GM23338 (cell line): ENCODE measurements around the gene OR3A2. TPM values are rescaled to one million over a fixed set of nuclear protein-coding genes. Genes with fewer than 3 reads are reported as not detected.

Experiments used
- ATAC-seq: fragments of 200-7000 bp; cut with Tn5 transposase; 3 replicates; pipeline ENCODE4 v1.9.1; 2020
- DNase-seq: peaks from one replicate; pipeline ENCODE4 v3.0.0-alpha.2; 2015; ENCODE audit warnings: low spot score
- H2AFZ ChIP-seq: fragments of 200-600 bp; sonication (generic); 2 replicates; pipeline ENCODE4 v1.8.0; 2016; ENCODE audit warnings: antibody characterized with exemption, mild to moderate bottlenecking, moderate library complexity
- H3F3A ChIP-seq: fragments of 200-600 bp; sonication (generic); replicated peaks from 2 replicates; pipeline ENCODE4 v1.8.0; 2017; ENCODE audit warnings: antibody characterized with exemption, mixed run types, low read depth
- H3K27ac ChIP-seq: fragments of 200-600 bp; sonication (generic); 2 replicates; pipeline ENCODE4 v1.6.1; 2016; ENCODE audit warnings: low read depth
- H3K27me3 ChIP-seq: fragments of 200-600 bp; sonication (generic); 2 replicates; pipeline ENCODE4 v1.8.0; 2016; ENCODE audit warnings: mild to moderate bottlenecking, mixed run types, moderate library complexity; ENCODE audit not compliant: insufficient read depth
- H3K36me3 ChIP-seq: fragments of 200-600 bp; sonication (generic); 2 replicates; pipeline ENCODE4 v1.8.0; 2016; ENCODE audit warnings: mild to moderate bottlenecking; ENCODE audit not compliant: insufficient read depth
- H3K4me1 ChIP-seq: fragments of 200-600 bp; sonication (generic); 2 replicates; pipeline ENCODE4 v1.8.0; 2016; ENCODE audit warnings: mild to moderate bottlenecking, moderate library complexity; ENCODE audit not compliant: insufficient read depth
- H3K4me2 ChIP-seq: fragments of 200-600 bp; sonication (generic); 2 replicates; pipeline ENCODE4 v1.7.1; 2017; ENCODE audit warnings: mixed run types
- H3K4me3 ChIP-seq: fragments of 200-600 bp; sonication (generic); 2 replicates; pipeline ENCODE4 v1.6.1; 2016; ENCODE audit warnings: mixed run types
- H3K79me2 ChIP-seq: fragments of 200-600 bp; sonication (generic); replicated peaks from 2 replicates; pipeline ENCODE4 v1.8.0; 2017; ENCODE audit warnings: mild to moderate bottlenecking; ENCODE audit not compliant: insufficient read depth
- H3K9me2 ChIP-seq: fragments of 200-600 bp; sonication (generic); 2 replicates; pipeline ENCODE4 v1.8.0; 2017; ENCODE audit not compliant: insufficient read depth
- H4K20me1 ChIP-seq: fragments of 200-600 bp; sonication (generic); replicated peaks from 2 replicates; pipeline ENCODE4 v1.8.0; 2017; ENCODE audit warnings: mild to moderate bottlenecking; ENCODE audit not compliant: insufficient read depth
- H3K27ac Mint-ChIP-seq: 2 replicates; pipeline ENCODE4 v1.8.0; 2020; ENCODE audit warnings: inconsistent platforms, mild to moderate bottlenecking, moderate library complexity, mixed read lengths
- H3K27me3 Mint-ChIP-seq: 3 replicates; pipeline ENCODE4 v1.8.0; 2022; ENCODE audit warnings: low read depth, mild to moderate bottlenecking, moderate library complexity, mixed read lengths, inconsistent platforms; ENCODE audit not compliant: insufficient read depth, poor library complexity
- H3K36me3 Mint-ChIP-seq: 3 replicates; pipeline ENCODE4 v1.8.0; 2021; ENCODE audit warnings: low read depth, mild to moderate bottlenecking, inconsistent platforms, moderate library complexity, mixed read lengths
- H3K4me1 Mint-ChIP-seq: 3 replicates; pipeline ENCODE4 v1.8.0; 2020; ENCODE audit warnings: mild to moderate bottlenecking, inconsistent platforms, mixed read lengths
- H3K4me3 Mint-ChIP-seq: 3 replicates; pipeline ENCODE4 v1.8.0; 2021; ENCODE audit warnings: moderate library complexity, mild to moderate bottlenecking, inconsistent platforms, mixed read lengths
- H3K9me3 Mint-ChIP-seq: 3 replicates; pipeline ENCODE4 v1.8.0; 2020; ENCODE audit warnings: moderate library complexity, mild to moderate bottlenecking, inconsistent platforms, mixed read lengths
- CREB1 ChIP-seq: fragments of 250-450 bp; sonication (Bioruptor Pico); IDR thresholded peaks from 2 replicates; pipeline ENCODE4 v1.5.0; 2020; ENCODE audit warnings: low read depth, mild to moderate bottlenecking, moderate library complexity
- CTCF ChIP-seq, 2 experiments: fragments of 200-600 bp in 1 of 2; sonication (generic) in 1 of 2; conservative IDR thresholded peaks; 2 replicates each; pipeline versions ENCODE4 v1.5.1 to v1.6.1; 2016 to 2017; ENCODE audit warnings: antibody characterized with exemption in 2 of 2, low read depth in 2 of 2, mild to moderate bottlenecking in 2 of 2, moderate library complexity in 1 of 2
- ETS1 ChIP-seq: IDR thresholded peaks from 2 replicates; pipeline ENCODE4 v1.6.1; 2016; ENCODE audit warnings: antibody characterized with exemption
- EZH2 ChIP-seq: fragments of 200-600 bp; sonication (generic); IDR thresholded peaks from one replicate; pipeline ENCODE4 v1.8.0; 2017; ENCODE audit warnings: antibody characterized with exemption, mild to moderate bottlenecking, low read depth; ENCODE audit not compliant: unreplicated experiment
- EZH2phosphoT487 ChIP-seq: fragments of 200-600 bp; sonication (generic); IDR thresholded peaks from one replicate; pipeline ENCODE4 v1.8.1; 2018; ENCODE audit warnings: antibody characterized with exemption; ENCODE audit not compliant: unreplicated experiment
- JUNB ChIP-seq: IDR thresholded peaks from one replicate; pipeline ENCODE4 v1.6.1; 2016; ENCODE audit warnings: antibody characterized with exemption; ENCODE audit not compliant: unreplicated experiment
- NANOG ChIP-seq: IDR thresholded peaks from 2 replicates; pipeline ENCODE4 v1.6.1; 2016; ENCODE audit warnings: antibody characterized with exemption, borderline replicate concordance
- POLR2AphosphoS5 ChIP-seq: IDR thresholded peaks from 2 replicates; pipeline ENCODE4 v1.6.1; 2016; ENCODE audit warnings: antibody characterized with exemption, low read depth
- STAT1 ChIP-seq: IDR thresholded peaks from one replicate; pipeline ENCODE4 v1.6.1; 2016; ENCODE audit warnings: antibody characterized with exemption; ENCODE audit not compliant: unreplicated experiment
- ZNF114 ChIP-seq: fragments of 250-450 bp; sonication (Bioruptor Pico); IDR thresholded peaks from 2 replicates; pipeline ENCODE4 v1.5.0; 2020; ENCODE audit warnings: mild to moderate bottlenecking, moderate library complexity
- ZNF331 ChIP-seq: fragments of 250-450 bp; sonication (Bioruptor Pico); IDR thresholded peaks from 2 replicates; pipeline ENCODE4 v1.5.0; 2020; ENCODE audit warnings: low read depth, mild to moderate bottlenecking, moderate library complexity
- ZNF462 ChIP-seq: fragments of 250-450 bp; sonication (Bioruptor Pico); IDR thresholded peaks from 2 replicates; pipeline ENCODE4 v1.5.0; 2020; ENCODE audit warnings: mild to moderate bottlenecking, moderate library complexity
- polyA plus RNA-seq: library from polyadenylated mRNA; unstranded; fragments of >200 nt; fragmentation: Nextera tagmentation; extraction: Ambion mirVana; gene quantifications from 2 replicates; pipeline ENCODE4 v1.2.1, GENCODE V29; 2016
- total RNA-seq: library from RNA; depleted of rRNA; stranded (reverse); fragments of >200 nt; shearing (Covaris generic); gene quantifications from 2 replicates; pipeline ENCODE4 v1.2.3, GENCODE V29; 2014
- TF ChIP-seq, protein P1 (sequence below): IDR thresholded peaks from one replicate; pipeline ENCODE4 v1.6.1; 2018; ENCODE audit warnings: antibody characterized with exemption; ENCODE audit not compliant: unreplicated experiment

Gene OR3A2
- total and polyA plus RNA-seq, 2 experiments from 2014 or later: 1.1 to 1.4 TPM

GRCh38 chr17:3378321-3378720 lies 7.8 kb downstream of the OR3A2 start:
- Mint-ChIP-seq H3K4me3 (no peak overlapping the region), H3K27me3 (peaks cover 4% of the 10 kb centered on the region), H3K27ac (no peak overlapping the region), H3K9me3 (peaks cover 69% of the 10 kb centered on the region), H3K4me1 (no peaks in the 10 kb centered on the region; the same call in 2 of the 3 replicates), H3K36me3 (peaks cover 20% of the 10 kb centered on the region)
- H2AFZ ChIP-seq: no peak overlapping the region
- no peaks in the 10 kb centered on the region for H3K9me2 ChIP-seq
- TF ChIP-seq, protein P1, sequence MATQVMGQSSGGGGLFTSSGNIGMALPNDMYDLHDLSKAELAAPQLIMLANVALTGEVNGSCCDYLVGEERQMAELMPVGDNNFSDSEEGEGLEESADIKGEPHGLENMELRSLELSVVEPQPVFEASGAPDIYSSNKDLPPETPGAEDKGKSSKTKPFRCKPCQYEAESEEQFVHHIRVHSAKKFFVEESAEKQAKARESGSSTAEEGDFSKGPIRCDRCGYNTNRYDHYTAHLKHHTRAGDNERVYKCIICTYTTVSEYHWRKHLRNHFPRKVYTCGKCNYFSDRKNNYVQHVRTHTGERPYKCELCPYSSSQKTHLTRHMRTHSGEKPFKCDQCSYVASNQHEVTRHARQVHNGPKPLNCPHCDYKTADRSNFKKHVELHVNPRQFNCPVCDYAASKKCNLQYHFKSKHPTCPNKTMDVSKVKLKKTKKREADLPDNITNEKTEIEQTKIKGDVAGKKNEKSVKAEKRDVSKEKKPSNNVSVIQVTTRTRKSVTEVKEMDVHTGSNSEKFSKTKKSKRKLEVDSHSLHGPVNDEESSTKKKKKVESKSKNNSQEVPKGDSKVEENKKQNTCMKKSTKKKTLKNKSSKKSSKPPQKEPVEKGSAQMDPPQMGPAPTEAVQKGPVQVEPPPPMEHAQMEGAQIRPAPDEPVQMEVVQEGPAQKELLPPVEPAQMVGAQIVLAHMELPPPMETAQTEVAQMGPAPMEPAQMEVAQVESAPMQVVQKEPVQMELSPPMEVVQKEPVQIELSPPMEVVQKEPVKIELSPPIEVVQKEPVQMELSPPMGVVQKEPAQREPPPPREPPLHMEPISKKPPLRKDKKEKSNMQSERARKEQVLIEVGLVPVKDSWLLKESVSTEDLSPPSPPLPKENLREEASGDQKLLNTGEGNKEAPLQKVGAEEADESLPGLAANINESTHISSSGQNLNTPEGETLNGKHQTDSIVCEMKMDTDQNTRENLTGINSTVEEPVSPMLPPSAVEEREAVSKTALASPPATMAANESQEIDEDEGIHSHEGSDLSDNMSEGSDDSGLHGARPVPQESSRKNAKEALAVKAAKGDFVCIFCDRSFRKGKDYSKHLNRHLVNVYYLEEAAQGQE: no peak
- TF ChIP-seq NANOG (no peak), ETS1 (no peak), ZNF331 (CRISPR knock-in tag) (no peak), CTCF (conservative IDR thresholded peaks at IDR 0.05; ENCODE audit: low read depth in 2 of 2) (no peak), EZH2 (no peak), STAT1 (no peak), ZNF462 (CRISPR knock-in tag) (no peak), JUNB (no peak), CREB1 (CRISPR knock-in tag) (no peak), POLR2AphosphoS5 (no peak), EZH2phosphoT487 (no peak), ZNF114 (CRISPR knock-in tag) (no peak)
- no peak overlapping the region for H3K4me2 ChIP-seq
- no peak overlapping the region for H3K4me3 ChIP-seq
- H3K79me2 ChIP-seq: no peaks in the 10 kb centered on the region
- H3K4me1 ChIP-seq: no peaks in the 10 kb centered on the region
- no peaks in the 10 kb centered on the region for H3F3A ChIP-seq
- H3K27ac ChIP-seq: no peak overlapping the region
- no peaks in the 10 kb centered on the region for H4K20me1 ChIP-seq
- H3K27me3 ChIP-seq: no peaks in the 10 kb centered on the region
- DNase-seq (no peak), ATAC-seq (no peak)
- no peaks in the 10 kb centered on the region for H3K36me3 ChIP-seq
